WERI-Rb-1 (cell line): Measurements from ENCODE around the gene FDX2.

ENCODE experiments used
- DNase-seq: peaks from one replicate; pipeline ENCODE4 v3.0.0-alpha.2; 2020
- H3K27ac ChIP-seq: fragments of 250-450 bp; sonication (Bioruptor Pico); 2 replicates; pipeline ENCODE4 v1.5.1; 2020; ENCODE audit warnings: mild to moderate bottlenecking, moderate library complexity
- H3K27me3 ChIP-seq: fragments of 250-450 bp; sonication (Bioruptor Pico); 2 replicates; pipeline ENCODE4 v1.5.1; 2021; ENCODE audit warnings: mild to moderate bottlenecking, low read depth, moderate library complexity; ENCODE audit not compliant: insufficient read depth, severe bottlenecking
- H3K36me3 ChIP-seq: fragments of 250-450 bp; sonication (Bioruptor Pico); 2 replicates; pipeline ENCODE4 v1.5.1; 2020; ENCODE audit warnings: mild to moderate bottlenecking, moderate library complexity
- H3K4me3 ChIP-seq: 2 replicates; pipeline ENCODE4 v1.5.1; 2011; ENCODE audit warnings: low read depth, mild to moderate bottlenecking, control low read depth, low read length
- H3K9me3 ChIP-seq: fragments of 250-450 bp; sonication (Bioruptor Pico); 2 replicates; pipeline ENCODE4 v1.5.1; 2021; ENCODE audit warnings: mild to moderate bottlenecking, moderate library complexity; ENCODE audit not compliant: severe bottlenecking
- CTCF ChIP-seq: IDR thresholded peaks from 2 replicates; pipeline ENCODE4 v1.5.1; 2011; ENCODE audit warnings: low read depth, mild to moderate bottlenecking, control low read depth, inconsistent platforms, low read length

Gene FDX2

GRCh38 chr19:10269333-10270179, 46.3 kb downstream of the FDX2 start:
- peak; percentile 92 for TF ChIP-seq CTCF
- H3K27ac ChIP-seq, result no peak overlapping the region
- H3K9me3 ChIP-seq, result no peaks in the 10 kb centered on the region
- no peaks in the 10 kb centered on the region for H3K36me3 ChIP-seq
- peak overlapping the region; percentile 48 for H3K4me3 ChIP-seq
- peaks cover 7% of the 10 kb centered on the region for H3K27me3 ChIP-seq
- DNase-seq, result peak; percentile 83

GRCh38 chr19:10268071-10268470, 47.7 kb downstream of the FDX2 start:
- H3K36me3 ChIP-seq, result no peaks in the 10 kb centered on the region
- DNase-seq, result no peak
- no peak overlapping the region for H3K4me3 ChIP-seq
- TF ChIP-seq CTCF, result no peak
- H3K27ac ChIP-seq, result no peak overlapping the region
- H3K27me3 ChIP-seq, result peaks cover 7% of the 10 kb centered on the region
- no peaks in the 10 kb centered on the region for H3K9me3 ChIP-seq

- TF ChIP-seq CTCF, result no peak
- DNase-seq, result no peak
- Histone ChIP-seq H3K27me3 (peaks cover 7% of the 10 kb centered on the region), H3K36me3 (no peaks in the 10 kb centered on the region), H3K27ac (no peak overlapping the region), H3K4me3 (no peak overlapping the region), H3K9me3 (no peaks in the 10 kb centered on the region)
Observed at GRCh38 chr19:10266706-10267105, 49.1 kb downstream of the FDX2 start.

- no peak overlapping the region for H3K27ac ChIP-seq
- H3K36me3 ChIP-seq, result peaks cover 16% of the 10 kb centered on the region
- TF ChIP-seq CTCF, result no peak
- H3K4me3 ChIP-seq, result no peak overlapping the region
- DNase-seq, result no peak
- no peaks in the 10 kb centered on the region for H3K9me3 ChIP-seq
- H3K27me3 ChIP-seq, result no peaks in the 10 kb centered on the region
Observed at GRCh38 chr19:10262771-10263170, 53.0 kb downstream of the FDX2 start.

- DNase-seq, result no peak
- Histone ChIP-seq H3K27ac (no peak overlapping the region), H3K4me3 (no peak overlapping the region), H3K36me3 (peaks cover 33% of the 10 kb centered on the region), H3K9me3 (no peaks in the 10 kb centered on the region), H3K27me3 (no peaks in the 10 kb centered on the region)
- TF ChIP-seq CTCF, result no peak
Observed at GRCh38 chr19:10260141-10260584, 55.7 kb downstream of the FDX2 start.
